Measurements from ENCODE around the gene C16orf87. TPM values are rescaled to one million over a fixed set of nuclear protein-coding genes. Genes with fewer than 3 reads are reported as not detected.

The C16orf87 gene
- total RNA-seq, 1 donor: 9.8 TPM

- H3K27me3 ChIP-seq (ENCODE audit: insufficient read depth, low read length): no peaks in the 10 kb centered on the region
- no peak overlapping the region for H2AFZ ChIP-seq (ENCODE audit: low read length)
- H3K9me3 ChIP-seq (ENCODE audit: low read depth, low read length): no peaks in the 10 kb centered on the region
- no peaks in the 10 kb centered on the region for H4K20me1 ChIP-seq (ENCODE audit: insufficient read depth, low read length)
- no peak overlapping the region for H3K27ac ChIP-seq (ENCODE audit: low read depth, low read length)
- no peak overlapping the region for H3K4me3 ChIP-seq (ENCODE audit: insufficient read depth, low read length)
- no peak overlapping the region for H3K4me2 ChIP-seq (ENCODE audit: insufficient read depth, low read length)
- no peaks in the 10 kb centered on the region for H3K36me3 ChIP-seq (ENCODE audit: insufficient read depth, low read length)
- no peak for DNase-seq (ENCODE audit: insufficient read length, low spot score, missing footprints)
- H3K4me1 ChIP-seq (ENCODE audit: insufficient read depth, low read length): no peaks in the 10 kb centered on the region
- H3K79me2 ChIP-seq (ENCODE audit: insufficient read depth, low read length): no peaks in the 10 kb centered on the region
- no peak for TF ChIP-seq CTCF (IDR thresholded peaks at IDR 0.05; ENCODE audit: extremely low read depth, low read depth, low read length)
Observed at GRCh38 chr16:46748775-46749705, 81.9 kb downstream of the C16orf87 start.

- no peak within 1 kb of the TSS for H3K4me3 ChIP-seq (ENCODE audit: insufficient read depth, low read length)
- no peak within 1 kb of the TSS for H2AFZ ChIP-seq (ENCODE audit: low read length)
- no peak for DNase-seq (ENCODE audit: insufficient read length, low spot score, missing footprints)
- H3K36me3 ChIP-seq (ENCODE audit: insufficient read depth, low read length): no peaks in the 10 kb centered on the region
- H3K79me2 ChIP-seq (ENCODE audit: insufficient read depth, low read length): no peaks in the 10 kb centered on the region
- TF ChIP-seq CTCF (IDR thresholded peaks at IDR 0.05; ENCODE audit: extremely low read depth, low read depth, low read length): no peak
- no peak within 1 kb of the TSS for H3K27ac ChIP-seq (ENCODE audit: low read depth, low read length)
- no peak within 1 kb of the TSS for H3K4me2 ChIP-seq (ENCODE audit: insufficient read depth, low read length)
- no peaks in the 10 kb centered on the region for H4K20me1 ChIP-seq (ENCODE audit: insufficient read depth, low read length)
- H3K4me1 ChIP-seq (ENCODE audit: insufficient read depth, low read length): no peaks in the 10 kb centered on the region
- H3K27me3 ChIP-seq (ENCODE audit: insufficient read depth, low read length): no peaks in the 10 kb centered on the region
- H3K9me3 ChIP-seq (ENCODE audit: low read depth, low read length): no peaks in the 10 kb centered on the region
Observed at GRCh38 chr16:46747777-46748651, 83.0 kb downstream of the C16orf87 start, which contains the start of gene MYLK3. Gene MYLK3, minus strand, starts transcription at chr16:46748344. Its CDS starts 151 bp downstream, at chr16:46748193.

- H3K27ac ChIP-seq (ENCODE audit: low read depth, low read length): no peak overlapping the region
- no peaks in the 10 kb centered on the region for H3K27me3 ChIP-seq (ENCODE audit: insufficient read depth, low read length)
- no peak overlapping the region for H2AFZ ChIP-seq (ENCODE audit: low read length)
- H3K4me3 ChIP-seq (ENCODE audit: insufficient read depth, low read length): no peak overlapping the region
- H3K36me3 ChIP-seq (ENCODE audit: insufficient read depth, low read length): no peaks in the 10 kb centered on the region
- DNase-seq (ENCODE audit: insufficient read length, low spot score, missing footprints): peak; percentile 52
- H3K4me1 ChIP-seq (ENCODE audit: insufficient read depth, low read length): no peaks in the 10 kb centered on the region
- no peaks in the 10 kb centered on the region for H4K20me1 ChIP-seq (ENCODE audit: insufficient read depth, low read length)
- no peaks in the 10 kb centered on the region for H3K9me3 ChIP-seq (ENCODE audit: low read depth, low read length)
- no peak for TF ChIP-seq CTCF (IDR thresholded peaks at IDR 0.05; ENCODE audit: extremely low read depth, low read depth, low read length)
- H3K4me2 ChIP-seq (ENCODE audit: insufficient read depth, low read length): no peak overlapping the region
- H3K79me2 ChIP-seq (ENCODE audit: insufficient read depth, low read length): no peaks in the 10 kb centered on the region
Observed at GRCh38 chr16:46746821-46747776, 83.9 kb downstream of the C16orf87 start.

Small RNAs within 50 kb of the gene (small RNA-seq; reads per million reads assigned to genes)
- gene AC007225.2: not detected

Other genes starting within 250 kb of the C16orf87 start
- gene SHCBP1, start 209.8 kb downstream of the C16orf87 start, total RNA-seq: 1.8 and 2.7 TPM in 2 replicates
- gene VPS35, start 142.0 kb downstream of the C16orf87 start, total RNA-seq: 154 and 159 TPM in 2 replicates
- gene ORC6, start 141.5 kb downstream of the C16orf87 start, total RNA-seq: 2.7 and 4.0 TPM in 2 replicates
- gene MYLK3, start 82.8 kb downstream of the C16orf87 start, total RNA-seq: under 0.01 and 0.29 TPM in 2 replicates
- gene GPT2, start 53.2 kb upstream of the C16orf87 start, total RNA-seq: 15.3 and 15.6 TPM in 2 replicates
- gene DNAJA2, start 142.5 kb upstream of the C16orf87 start, total RNA-seq: 83.2 and 87.8 TPM in 2 replicates